ENCODE results near the gene RAB7A. TPM values are rescaled to one million over a fixed set of nuclear protein-coding genes. Genes with fewer than 3 reads are reported as not detected.

The RAB7A gene
- total and polyA plus RNA-seq, 2 of the 13 experiments (the other 11 are each of a cell fraction or from before 2014, with no cell fraction given) = 26.5 to 182 TPM

- Histone ChIP-seq H3K27ac (ENCODE audit: extremely low read length, insufficient read depth, low read length) (no peak overlapping the region), H3K9ac (ENCODE audit: insufficient read depth, low read depth, low read length) (no peak overlapping the region), H3K4me2 (ENCODE audit: low read depth, low read length) (no peak overlapping the region), H3K9me3 (ENCODE audit: low read length) (no peaks in the 10 kb centered on the region), H3K79me2 (ENCODE audit: insufficient read depth, low read length) (no peaks in the 10 kb centered on the region), H3K27me3 (ENCODE audit: control insufficient read depth in 1 of 2, insufficient read depth in 2 of 2, low read length in 2 of 2) (peaks cover 0 to 8% of the 10 kb centered on the region in 2 experiments; a peak in 1 of 5 replicates), H3K36me3 (replicated peaks in 1 of 2; ENCODE audit: control insufficient read depth in 1 of 2, insufficient read depth in 2 of 2, low read length in 2 of 2) (no peaks in the 10 kb centered on the region), H3K4me3 (replicated peaks in 1 of 3; ENCODE audit: insufficient read depth in 1 of 3, low read depth in 2 of 3, low read length in 3 of 3) (no peak overlapping the region), H2AFZ (ENCODE audit: low read length) (no peak overlapping the region), H3K4me1 (ENCODE audit: insufficient read depth, low read length) (peaks cover 10% of the 10 kb centered on the region), H4K20me1 (ENCODE audit: insufficient read depth, low read length) (no peaks in the 10 kb centered on the region)
- 72% methylated on average over 8 of the region's 8 CpGs for WGBS (ENCODE audit: low lambda C conversion rate)
- ChIA-PET POLR2A (no interaction called here), CTCF (ENCODE audit: low intra/inter-chr PET ratio, low total read pairs) (no interaction called here)
- no peak for DNase-seq (ENCODE audit: low spot score)
- intact Hi-C loops (cut with micrococcal nuclease; ENCODE audit: unreplicated experiment) (no loop called here), in situ Hi-C loops (cut with HindIII; ENCODE audit: extremely low pct_ligation_motif_present, low pct_unique_long_range_greater_than_20kb) (no loop called here)
- FAIRE-seq = no peak
- BruUV-seq (replicated peaks) = no TSS peak
- TF ChIP-seq, protein P1, sequence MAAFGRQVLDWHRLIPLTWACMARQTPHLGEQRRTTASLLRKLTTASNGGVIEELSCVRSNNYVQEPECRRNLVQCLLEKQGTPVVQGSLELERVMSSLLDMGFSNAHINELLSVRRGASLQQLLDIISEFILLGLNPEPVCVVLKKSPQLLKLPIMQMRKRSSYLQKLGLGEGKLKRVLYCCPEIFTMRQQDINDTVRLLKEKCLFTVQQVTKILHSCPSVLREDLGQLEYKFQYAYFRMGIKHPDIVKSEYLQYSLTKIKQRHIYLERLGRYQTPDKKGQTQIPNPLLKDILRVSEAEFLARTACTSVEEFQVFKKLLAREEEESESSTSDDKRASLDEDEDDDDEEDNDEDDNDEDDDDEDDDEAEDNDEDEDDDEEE (CRISPR knock-in tag; IDR thresholded peaks at IDR 0.05) = no peak
- no peak for TF ChIP-seq ZFP91 (CRISPR knock-in tag; IDR thresholded peaks at IDR 0.05; ENCODE audit: borderline replicate concordance)
- TF ChIP-seq, protein P2, sequence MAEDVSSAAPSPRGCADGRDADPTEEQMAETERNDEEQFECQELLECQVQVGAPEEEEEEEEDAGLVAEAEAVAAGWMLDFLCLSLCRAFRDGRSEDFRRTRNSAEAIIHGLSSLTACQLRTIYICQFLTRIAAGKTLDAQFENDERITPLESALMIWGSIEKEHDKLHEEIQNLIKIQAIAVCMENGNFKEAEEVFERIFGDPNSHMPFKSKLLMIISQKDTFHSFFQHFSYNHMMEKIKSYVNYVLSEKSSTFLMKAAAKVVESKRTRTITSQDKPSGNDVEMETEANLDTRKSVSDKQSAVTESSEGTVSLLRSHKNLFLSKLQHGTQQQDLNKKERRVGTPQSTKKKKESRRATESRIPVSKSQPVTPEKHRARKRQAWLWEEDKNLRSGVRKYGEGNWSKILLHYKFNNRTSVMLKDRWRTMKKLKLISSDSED (CRISPR knock-in tag; IDR thresholded peaks at IDR 0.05) = no peak
- no peak for TF ChIP-seq ZNF75D (CRISPR knock-in tag; IDR thresholded peaks at IDR 0.05; ENCODE audit: borderline replicate concordance)
- TF ChIP-seq ZNF24 (IDR thresholded peaks at IDR 0.05) = no peak
- no peak for TF ChIP-seq MAFK (conservative IDR thresholded peaks at IDR 0.05 in 1 of 2, IDR thresholded peaks at IDR 0.05 in 1 of 2; ENCODE audit: low read length in 2 of 2)
- ATAC-seq = no peak
These were observed 28.6 kb upstream of the RAB7A start for GRCh38 chr3:128697341-128697740.
